ENCODE data around the gene SVEP1.

- TF ChIP-seq CTCF (conservative IDR thresholded peaks at IDR 0.05; ENCODE audit: low read depth, low read length) = no peak
- no peak for TF ChIP-seq EZH2 (IDR thresholded peaks at IDR 0.05; ENCODE audit: borderline replicate concordance, low read depth, low read length, poor library complexity, severe bottlenecking)
These were observed 251.8 kb downstream of the SVEP1 start for GRCh38 chr9:110327716-110328115.

Measured in A673 (cell line).